GM12864 (cell line): ENCODE data around the gene PRG2.
"Not testable (repeated sequence)": the region's sequence is repeated elsewhere in the genome, so short reads cannot be mapped to it uniquely, and the experiment has no call there.

ENCODE experiments used
- DNase-seq: peaks from one replicate; pipeline ENCODE4 v3.0.0-alpha.2; 2011; ENCODE audit warnings: low read depth
- H3K4me3 ChIP-seq: 2 replicates; pipeline ENCODE4 v1.5.1; 2011; ENCODE audit warnings: mild to moderate bottlenecking, low read depth, low read length, control low read depth
- TF ChIP-seq, protein P1 (sequence below): IDR thresholded peaks from 2 replicates; pipeline ENCODE4 v1.5.1; 2011; ENCODE audit warnings: low read depth, mild to moderate bottlenecking, moderate library complexity, low read length, control low read depth, inconsistent platforms; ENCODE audit errors: missing control alignments

PRG2 gene

DNA sequence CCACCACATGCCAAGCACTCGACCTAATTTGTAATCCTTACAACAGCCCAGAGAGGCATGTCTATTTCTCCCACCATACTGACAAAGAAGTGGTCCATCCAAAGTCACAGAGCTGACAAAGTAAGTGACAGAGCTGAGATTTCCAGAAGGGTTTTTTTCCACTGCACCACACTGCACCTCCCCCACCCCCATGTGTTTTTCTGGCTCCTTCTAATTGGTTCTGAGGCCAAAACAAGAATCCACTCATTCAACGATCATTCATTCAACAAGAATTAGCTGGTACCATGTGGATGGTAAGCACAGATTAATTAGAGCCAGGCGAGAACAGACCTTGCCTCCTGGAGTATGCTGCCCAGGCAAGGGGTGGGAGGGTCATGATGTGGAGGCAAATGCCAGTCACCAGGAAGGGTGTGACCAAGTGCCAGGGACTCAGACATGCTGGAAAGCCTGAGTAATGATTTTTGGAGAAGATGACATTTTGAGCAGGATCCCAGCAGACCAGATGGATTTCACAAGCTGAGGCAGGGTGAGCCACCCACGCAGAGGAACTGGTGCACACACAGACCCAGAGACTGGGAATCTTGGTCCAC lies 14.9 kb upstream of the PRG2 start:
- H3K4me3 ChIP-seq, result no peak overlapping the region
- TF ChIP-seq, protein P1, sequence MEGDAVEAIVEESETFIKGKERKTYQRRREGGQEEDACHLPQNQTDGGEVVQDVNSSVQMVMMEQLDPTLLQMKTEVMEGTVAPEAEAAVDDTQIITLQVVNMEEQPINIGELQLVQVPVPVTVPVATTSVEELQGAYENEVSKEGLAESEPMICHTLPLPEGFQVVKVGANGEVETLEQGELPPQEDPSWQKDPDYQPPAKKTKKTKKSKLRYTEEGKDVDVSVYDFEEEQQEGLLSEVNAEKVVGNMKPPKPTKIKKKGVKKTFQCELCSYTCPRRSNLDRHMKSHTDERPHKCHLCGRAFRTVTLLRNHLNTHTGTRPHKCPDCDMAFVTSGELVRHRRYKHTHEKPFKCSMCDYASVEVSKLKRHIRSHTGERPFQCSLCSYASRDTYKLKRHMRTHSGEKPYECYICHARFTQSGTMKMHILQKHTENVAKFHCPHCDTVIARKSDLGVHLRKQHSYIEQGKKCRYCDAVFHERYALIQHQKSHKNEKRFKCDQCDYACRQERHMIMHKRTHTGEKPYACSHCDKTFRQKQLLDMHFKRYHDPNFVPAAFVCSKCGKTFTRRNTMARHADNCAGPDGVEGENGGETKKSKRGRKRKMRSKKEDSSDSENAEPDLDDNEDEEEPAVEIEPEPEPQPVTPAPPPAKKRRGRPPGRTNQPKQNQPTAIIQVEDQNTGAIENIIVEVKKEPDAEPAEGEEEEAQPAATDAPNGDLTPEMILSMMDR, result no peak
- DNase-seq, result no peak

DNA sequence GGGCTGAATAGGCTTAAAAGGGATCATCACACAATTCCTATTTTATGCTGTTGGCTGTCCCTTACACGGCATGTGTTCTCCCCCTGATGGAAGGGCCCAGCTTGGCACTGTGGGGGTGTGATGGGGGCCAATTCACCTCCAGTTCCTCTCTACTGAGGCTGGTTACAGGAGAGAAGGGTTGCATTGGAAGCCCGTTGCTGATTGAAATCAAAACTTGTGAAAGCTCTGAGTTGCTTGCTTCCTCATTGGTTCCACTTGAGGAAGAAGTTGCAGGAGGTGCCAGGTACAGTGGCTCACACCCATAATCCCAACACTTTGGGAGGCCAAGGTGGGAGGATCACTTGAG lies 13.3 kb upstream of the PRG2 start:
- no peak overlapping the region for H3K4me3 ChIP-seq
- TF ChIP-seq, protein P1, result no peak
- DNase-seq, result no peak

DNA sequence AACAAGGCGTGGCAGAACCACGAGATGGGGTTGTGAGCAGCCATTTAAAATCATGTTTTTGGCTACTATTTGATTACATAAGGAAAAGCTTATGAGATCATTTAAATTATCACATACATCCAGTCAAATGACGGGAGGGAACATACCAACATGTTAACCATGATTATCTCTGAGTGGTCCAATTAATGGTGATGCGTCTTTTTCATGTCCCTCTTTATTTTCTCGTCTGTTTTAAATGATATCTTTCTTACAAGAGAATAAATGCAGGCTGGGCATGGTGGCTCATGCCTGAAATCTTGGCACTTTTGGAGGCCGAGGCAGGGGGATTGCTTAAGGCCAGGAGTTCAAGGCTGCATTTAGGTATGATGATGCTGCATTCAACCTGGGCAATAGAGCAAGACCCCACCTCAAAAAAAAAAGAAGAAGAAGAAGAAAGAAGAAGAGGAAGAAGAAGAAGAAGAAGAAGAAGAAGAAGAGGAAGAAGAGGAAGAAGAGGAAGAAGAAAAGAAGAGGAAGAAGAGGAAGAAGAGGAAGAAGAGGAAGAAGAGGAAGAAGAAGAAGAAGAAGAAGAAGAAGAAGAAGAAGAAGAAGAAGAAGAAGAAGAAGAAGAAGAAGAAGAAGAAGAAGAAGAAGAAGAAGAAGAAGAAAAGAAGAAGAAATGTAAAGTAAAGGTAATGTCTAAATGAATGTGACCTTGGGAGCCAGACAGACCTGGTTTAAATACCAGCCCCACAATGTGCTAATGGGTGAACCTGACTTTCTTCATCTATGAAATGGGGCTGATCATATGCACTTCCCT lies 12.8 kb upstream of the PRG2 start:
- DNase-seq, H3K4me3 ChIP-seq: not testable (repeated sequence)

DNA sequence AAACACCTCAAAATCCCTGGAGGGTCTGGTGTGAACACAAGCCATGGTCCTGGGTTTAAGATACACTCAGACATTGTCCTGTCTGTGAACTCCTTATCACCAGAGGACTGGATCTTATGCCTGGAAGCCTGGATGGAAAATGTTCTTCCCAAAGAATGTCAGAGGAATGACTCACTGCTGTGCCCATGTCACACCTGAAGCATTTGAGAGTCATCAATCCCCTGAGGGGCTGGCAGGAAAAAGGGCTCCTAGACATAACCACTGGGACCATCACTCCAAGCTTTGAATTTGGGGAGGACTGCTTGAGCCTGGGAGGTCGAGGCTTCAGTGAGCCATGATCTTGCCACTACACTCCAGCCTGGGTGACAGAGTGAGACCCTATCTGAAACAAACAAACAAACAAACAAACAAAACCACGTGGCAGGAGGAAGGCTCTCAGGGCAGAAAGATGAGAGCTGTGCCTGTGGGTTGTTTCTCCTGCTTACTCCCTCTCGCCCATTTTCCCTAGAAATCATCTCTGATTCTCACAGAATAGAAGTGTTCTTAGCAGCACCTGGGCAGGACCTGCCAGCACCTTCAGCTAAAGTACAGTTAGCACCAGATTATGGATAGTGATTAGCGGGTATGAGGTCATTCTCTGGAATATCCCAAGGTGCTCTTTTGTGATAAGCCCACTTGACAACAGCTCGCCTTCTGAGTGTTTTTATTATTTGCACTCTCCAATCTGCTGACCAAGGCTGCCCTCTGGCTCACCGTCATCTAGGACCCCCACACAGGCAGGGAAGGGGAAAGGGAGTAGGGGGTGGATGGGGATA lies 11.9 kb upstream of the PRG2 start:
- TF ChIP-seq, protein P1, result no peak
- H3K4me3 ChIP-seq, result no peak overlapping the region
- no peak for DNase-seq

DNA sequence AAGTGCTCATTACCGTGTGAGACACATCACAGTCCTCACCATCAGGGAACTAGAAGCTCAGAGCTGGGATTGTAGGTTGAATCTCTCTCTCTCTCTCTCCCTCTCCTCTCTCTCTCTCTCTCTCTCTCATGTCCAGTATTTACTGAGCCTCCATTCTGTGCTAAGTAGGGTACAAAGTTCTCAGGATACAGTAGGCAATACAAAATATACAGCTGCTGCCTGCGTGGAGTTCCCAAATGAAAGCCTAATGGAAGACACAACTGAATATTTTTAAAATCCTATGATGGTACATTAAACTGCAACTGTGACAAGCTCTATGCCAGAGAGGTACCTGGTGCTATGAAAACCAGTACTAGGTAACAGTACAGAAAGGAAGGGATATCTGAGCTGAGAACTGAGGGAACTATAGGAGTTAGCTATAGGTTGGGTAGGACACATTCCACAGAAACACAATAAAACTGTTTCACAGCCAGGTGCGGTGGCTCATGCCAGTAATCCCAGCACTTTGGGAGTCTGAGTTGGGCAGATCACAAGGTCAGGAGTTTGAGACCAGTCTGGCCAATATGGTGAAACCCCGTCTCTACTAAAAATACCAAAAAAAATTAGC lies 9.6 kb upstream of the PRG2 start:
- no peak for DNase-seq
- H3K4me3 ChIP-seq, result no peak overlapping the region
- TF ChIP-seq, protein P1, result no peak

DNA sequence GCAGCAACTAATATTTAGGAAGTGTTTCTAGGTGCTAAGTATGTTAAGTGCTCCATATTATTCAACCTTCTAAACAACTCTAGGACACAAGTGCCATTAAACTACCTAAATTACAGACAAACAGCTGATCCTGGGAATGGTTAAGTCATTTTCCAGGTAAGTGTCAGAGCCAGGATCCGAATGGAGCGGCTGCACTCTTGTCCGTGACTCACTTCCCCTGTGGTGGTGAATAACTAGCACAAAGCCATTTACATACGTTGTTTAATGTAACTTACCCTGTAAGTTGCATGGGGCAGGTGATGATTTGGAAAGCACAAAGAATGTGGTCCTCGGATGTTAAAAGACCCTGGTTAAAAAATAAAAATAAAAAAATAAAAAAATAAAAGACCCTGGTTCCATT lies 8.8 kb upstream of the PRG2 start:
- TF ChIP-seq, protein P1, result no peak
- DNase-seq, result no peak
- no peak overlapping the region for H3K4me3 ChIP-seq

DNA sequence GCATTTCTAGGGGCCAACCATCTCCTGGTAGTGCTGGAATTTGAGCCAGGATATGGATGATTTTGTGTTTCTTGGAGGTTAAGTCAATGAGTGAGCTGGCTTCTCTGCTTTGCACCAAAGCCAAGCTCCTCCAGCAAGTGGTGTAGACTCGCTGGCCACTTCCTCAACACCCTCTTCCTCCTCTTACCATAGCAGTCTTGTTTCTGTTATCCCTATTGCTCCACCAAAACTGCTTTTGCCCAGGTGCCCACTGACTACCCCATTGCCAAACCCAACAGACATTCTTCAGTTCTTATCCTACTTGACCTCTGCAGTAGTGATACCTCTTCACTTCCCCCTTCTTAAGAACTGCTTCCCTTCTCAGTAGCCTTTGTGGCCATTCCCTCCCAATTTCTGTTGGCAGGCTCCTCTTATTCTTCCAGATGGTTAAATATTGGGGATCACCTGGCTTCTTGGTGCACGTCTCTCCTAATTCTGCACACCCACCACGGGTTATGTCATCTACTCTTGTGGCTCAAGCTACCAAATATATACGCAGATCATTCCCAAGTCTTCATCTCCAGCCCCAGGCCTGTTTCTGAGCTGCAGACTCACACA lies 7.0 kb upstream of the PRG2 start:
- TF ChIP-seq, protein P1, result no peak
- H3K4me3 ChIP-seq, result no peak overlapping the region
- no peak for DNase-seq
